Ishikawa (cell line): ENCODE data around the gene ACOX3.

Source experiments
- CREB1 ChIP-seq: IDR thresholded peaks from 2 replicates; pipeline ENCODE4 v1.6.1; 2012; ENCODE audit warnings: low read depth
- EGR1 ChIP-seq: IDR thresholded peaks from 2 replicates; pipeline ENCODE4 v1.6.1; 2012
- EP300 ChIP-seq: IDR thresholded peaks from 2 replicates; pipeline ENCODE4 v1.6.1; 2012; ENCODE audit warnings: borderline replicate concordance
- FOXM1 ChIP-seq: IDR thresholded peaks from 2 replicates; pipeline ENCODE4 v1.6.1; 2012; ENCODE audit warnings: low read depth, borderline replicate concordance
- NFIC ChIP-seq: IDR thresholded peaks from 2 replicates; pipeline ENCODE4 v1.6.1; 2012
- RAD21 ChIP-seq: IDR thresholded peaks from 2 replicates; pipeline ENCODE4 v1.6.1; 2012; ENCODE audit warnings: low read depth
- TAF1 ChIP-seq: IDR thresholded peaks from 2 replicates; pipeline ENCODE4 v1.6.1; 2012; ENCODE audit warnings: low read depth, mild to moderate bottlenecking
- TCF12 ChIP-seq: IDR thresholded peaks from 2 replicates; pipeline ENCODE4 v1.6.1; 2012; ENCODE audit warnings: low read depth
- TEAD4 ChIP-seq: IDR thresholded peaks from 2 replicates; pipeline ENCODE4 v1.6.1; 2012
- YY1 ChIP-seq: IDR thresholded peaks from 2 replicates; pipeline ENCODE4 v1.6.1; 2012; ENCODE audit warnings: low read depth
- ZBTB7A ChIP-seq: IDR thresholded peaks from 2 replicates; pipeline ENCODE4 v1.6.1; 2012; ENCODE audit warnings: low read depth
- TF ChIP-seq, protein P1 (sequence below): IDR thresholded peaks from 2 replicates; pipeline ENCODE4 v1.6.1; 2012
- TF ChIP-seq, protein P2 (sequence below): IDR thresholded peaks from 2 replicates; pipeline ENCODE4 v1.6.1; 2012; ENCODE audit warnings: low read depth, mild to moderate bottlenecking

DNA sequence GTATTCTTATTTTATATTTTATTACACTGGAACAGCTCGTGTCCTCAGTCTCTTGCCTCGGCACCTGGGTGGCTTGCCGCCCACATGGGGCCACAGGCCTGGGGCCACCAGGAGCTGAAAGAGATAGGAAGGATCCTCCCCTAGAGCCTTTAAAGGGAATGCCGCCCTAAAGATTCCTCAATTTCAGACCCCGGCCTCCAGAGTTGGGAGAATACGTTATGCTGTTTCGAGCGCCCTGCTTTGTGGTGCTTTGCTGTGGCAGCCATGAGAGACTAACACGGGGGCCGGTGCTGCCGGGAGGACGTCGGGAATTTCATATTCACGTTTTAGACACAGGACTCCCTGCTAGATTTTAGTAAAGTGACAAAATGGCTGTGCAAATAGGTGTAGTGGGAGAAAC, 33.2 kb downstream of the ACOX3 start:
- TF ChIP-seq TEAD4, result no peak
- TF ChIP-seq FOXM1, result no peak
- TF ChIP-seq, protein P1, sequence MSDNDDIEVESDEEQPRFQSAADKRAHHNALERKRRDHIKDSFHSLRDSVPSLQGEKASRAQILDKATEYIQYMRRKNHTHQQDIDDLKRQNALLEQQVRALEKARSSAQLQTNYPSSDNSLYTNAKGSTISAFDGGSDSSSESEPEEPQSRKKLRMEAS, result no peak
- TF ChIP-seq, protein P2, sequence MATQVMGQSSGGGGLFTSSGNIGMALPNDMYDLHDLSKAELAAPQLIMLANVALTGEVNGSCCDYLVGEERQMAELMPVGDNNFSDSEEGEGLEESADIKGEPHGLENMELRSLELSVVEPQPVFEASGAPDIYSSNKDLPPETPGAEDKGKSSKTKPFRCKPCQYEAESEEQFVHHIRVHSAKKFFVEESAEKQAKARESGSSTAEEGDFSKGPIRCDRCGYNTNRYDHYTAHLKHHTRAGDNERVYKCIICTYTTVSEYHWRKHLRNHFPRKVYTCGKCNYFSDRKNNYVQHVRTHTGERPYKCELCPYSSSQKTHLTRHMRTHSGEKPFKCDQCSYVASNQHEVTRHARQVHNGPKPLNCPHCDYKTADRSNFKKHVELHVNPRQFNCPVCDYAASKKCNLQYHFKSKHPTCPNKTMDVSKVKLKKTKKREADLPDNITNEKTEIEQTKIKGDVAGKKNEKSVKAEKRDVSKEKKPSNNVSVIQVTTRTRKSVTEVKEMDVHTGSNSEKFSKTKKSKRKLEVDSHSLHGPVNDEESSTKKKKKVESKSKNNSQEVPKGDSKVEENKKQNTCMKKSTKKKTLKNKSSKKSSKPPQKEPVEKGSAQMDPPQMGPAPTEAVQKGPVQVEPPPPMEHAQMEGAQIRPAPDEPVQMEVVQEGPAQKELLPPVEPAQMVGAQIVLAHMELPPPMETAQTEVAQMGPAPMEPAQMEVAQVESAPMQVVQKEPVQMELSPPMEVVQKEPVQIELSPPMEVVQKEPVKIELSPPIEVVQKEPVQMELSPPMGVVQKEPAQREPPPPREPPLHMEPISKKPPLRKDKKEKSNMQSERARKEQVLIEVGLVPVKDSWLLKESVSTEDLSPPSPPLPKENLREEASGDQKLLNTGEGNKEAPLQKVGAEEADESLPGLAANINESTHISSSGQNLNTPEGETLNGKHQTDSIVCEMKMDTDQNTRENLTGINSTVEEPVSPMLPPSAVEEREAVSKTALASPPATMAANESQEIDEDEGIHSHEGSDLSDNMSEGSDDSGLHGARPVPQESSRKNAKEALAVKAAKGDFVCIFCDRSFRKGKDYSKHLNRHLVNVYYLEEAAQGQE, result no peak
- TF ChIP-seq TAF1, result no peak
- TF ChIP-seq CREB1, result no peak
- no peak for TF ChIP-seq EGR1
- TF ChIP-seq RAD21, result no peak
- TF ChIP-seq EP300, result no peak
- no peak for TF ChIP-seq NFIC
- TF ChIP-seq YY1, result no peak
- no peak for TF ChIP-seq TCF12
- no peak for TF ChIP-seq ZBTB7A
